ENCODE data around the gene PAGR1. TPM values are rescaled to one million over a fixed set of nuclear protein-coding genes. Genes with fewer than 3 reads are reported as not detected.

PAGR1 gene
- total and polyA plus RNA-seq, 10 of the 15 experiments (the other 5 are each of a cell fraction or from before 2014, with no cell fraction given), result 1.1 to 57.7 (median 23.4) TPM

DNA sequence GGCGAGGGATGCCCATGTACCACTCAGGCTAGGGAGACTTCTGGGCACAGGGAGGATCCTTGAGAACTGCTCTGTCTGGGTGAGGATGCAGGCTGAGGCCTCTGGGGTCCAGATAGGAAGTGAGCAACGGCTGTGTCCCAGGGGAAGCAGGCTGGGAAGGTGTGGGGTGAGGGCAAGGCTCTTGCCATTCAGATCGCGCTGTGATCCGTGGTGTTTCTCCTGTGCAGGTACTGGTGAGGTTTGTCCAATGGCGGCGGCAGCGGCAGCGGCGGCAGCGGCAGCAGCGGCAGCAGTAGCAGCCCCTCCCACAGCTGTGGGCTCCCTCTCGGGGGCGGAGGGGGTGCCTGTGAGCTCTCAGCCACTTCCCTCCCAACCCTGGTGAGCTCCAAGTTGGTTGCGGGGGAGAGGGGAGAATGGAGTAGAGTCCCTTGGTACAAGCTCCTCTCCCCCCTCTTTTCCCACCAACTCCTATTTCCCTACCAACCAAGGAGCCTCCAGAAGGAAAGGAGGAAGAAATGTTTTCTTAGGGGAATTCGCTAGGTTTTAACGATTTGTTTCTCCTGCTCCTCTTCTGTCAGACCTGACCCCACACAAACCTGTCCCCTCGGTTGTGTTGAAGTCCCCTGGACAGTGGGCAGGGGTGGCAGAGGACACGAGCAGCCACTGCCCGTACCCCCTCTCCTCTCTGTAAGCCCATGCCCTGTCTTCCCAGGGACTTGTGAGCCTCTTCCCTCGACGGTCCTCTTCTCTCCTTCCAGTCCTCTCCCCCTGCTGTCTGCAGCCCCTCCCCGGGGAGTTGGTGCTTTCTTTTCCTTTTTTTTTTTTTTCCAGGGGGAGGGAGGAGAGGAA, 5.9 kb upstream of the PAGR1 start:
- peaks cover 28% of the 10 kb centered on the region for H3K79me2 ChIP-seq (ENCODE audit: control insufficient read depth, insufficient read depth, low read length)
- CTCF ChIA-PET, result interaction anchor here (0.6 to 1.1 kb wide), 3 partner anchors 10 to 222 kb away, joined by 3 to 4 read pairs (median 3); partner anchors contain the start of gene MVP
- DNase-seq (ENCODE audit: low read depth, low spot score) (no peak), FAIRE-seq (no peak), ATAC-seq (no peak)
- no peak for TF ChIP-seq PAX5 (IDR thresholded peaks at IDR 0.05; ENCODE audit: borderline replicate concordance, low read depth, low read length)
- TF ChIP-seq, protein P1, sequence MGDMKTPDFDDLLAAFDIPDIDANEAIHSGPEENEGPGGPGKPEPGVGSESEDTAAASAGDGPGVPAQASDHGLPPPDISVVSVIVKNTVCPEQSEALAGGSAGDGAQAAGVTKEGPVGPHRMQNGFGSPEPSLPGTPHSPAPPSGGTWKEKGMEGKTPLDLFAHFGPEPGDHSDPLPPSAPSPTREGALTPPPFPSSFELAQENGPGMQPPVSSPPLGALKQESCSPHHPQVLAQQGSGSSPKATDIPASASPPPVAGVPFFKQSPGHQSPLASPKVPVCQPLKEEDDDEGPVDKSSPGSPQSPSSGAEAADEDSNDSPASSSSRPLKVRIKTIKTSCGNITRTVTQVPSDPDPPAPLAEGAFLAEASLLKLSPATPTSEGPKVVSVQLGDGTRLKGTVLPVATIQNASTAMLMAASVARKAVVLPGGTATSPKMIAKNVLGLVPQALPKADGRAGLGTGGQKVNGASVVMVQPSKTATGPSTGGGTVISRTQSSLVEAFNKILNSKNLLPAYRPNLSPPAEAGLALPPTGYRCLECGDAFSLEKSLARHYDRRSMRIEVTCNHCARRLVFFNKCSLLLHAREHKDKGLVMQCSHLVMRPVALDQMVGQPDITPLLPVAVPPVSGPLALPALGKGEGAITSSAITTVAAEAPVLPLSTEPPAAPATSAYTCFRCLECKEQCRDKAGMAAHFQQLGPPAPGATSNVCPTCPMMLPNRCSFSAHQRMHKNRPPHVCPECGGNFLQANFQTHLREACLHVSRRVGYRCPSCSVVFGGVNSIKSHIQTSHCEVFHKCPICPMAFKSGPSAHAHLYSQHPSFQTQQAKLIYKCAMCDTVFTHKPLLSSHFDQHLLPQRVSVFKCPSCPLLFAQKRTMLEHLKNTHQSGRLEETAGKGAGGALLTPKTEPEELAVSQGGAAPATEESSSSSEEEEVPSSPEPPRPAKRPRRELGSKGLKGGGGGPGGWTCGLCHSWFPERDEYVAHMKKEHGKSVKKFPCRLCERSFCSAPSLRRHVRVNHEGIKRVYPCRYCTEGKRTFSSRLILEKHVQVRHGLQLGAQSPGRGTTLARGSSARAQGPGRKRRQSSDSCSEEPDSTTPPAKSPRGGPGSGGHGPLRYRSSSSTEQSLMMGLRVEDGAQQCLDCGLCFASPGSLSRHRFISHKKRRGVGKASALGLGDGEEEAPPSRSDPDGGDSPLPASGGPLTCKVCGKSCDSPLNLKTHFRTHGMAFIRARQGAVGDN (IDR thresholded peaks at IDR 0.05), result no peak
- peak; percentile 20; the same call in 1 of the 2 replicates for TF ChIP-seq IKZF1 (conservative IDR thresholded peaks at IDR 0.05)
- TF ChIP-seq, protein P2, sequence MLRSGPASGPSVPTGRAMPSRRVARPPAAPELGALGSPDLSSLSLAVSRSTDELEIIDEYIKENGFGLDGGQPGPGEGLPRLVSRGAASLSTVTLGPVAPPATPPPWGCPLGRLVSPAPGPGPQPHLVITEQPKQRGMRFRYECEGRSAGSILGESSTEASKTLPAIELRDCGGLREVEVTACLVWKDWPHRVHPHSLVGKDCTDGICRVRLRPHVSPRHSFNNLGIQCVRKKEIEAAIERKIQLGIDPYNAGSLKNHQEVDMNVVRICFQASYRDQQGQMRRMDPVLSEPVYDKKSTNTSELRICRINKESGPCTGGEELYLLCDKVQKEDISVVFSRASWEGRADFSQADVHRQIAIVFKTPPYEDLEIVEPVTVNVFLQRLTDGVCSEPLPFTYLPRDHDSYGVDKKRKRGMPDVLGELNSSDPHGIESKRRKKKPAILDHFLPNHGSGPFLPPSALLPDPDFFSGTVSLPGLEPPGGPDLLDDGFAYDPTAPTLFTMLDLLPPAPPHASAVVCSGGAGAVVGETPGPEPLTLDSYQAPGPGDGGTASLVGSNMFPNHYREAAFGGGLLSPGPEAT (IDR thresholded peaks at IDR 0.05; ENCODE audit: low read depth), result no peak
- no peak for TF ChIP-seq KAT2A (conservative IDR thresholded peaks at IDR 0.05; ENCODE audit: control insufficient read depth, low read depth, low read length)
- 0 out of 2 replicates have a peak, but pooled peaks have one; percentile 22 for TF ChIP-seq POLR2A (IDR thresholded peaks at IDR 0.05; ENCODE audit: low read depth, low read length)
- H3K27me3 ChIP-seq (replicated peaks in 1 of 2; ENCODE audit: control insufficient read depth in 2 of 2, insufficient read depth in 2 of 2, low read length in 1 of 2), result no peaks in the 10 kb centered on the region
- no TSS peak for BruUV-seq (replicated peaks)
- SMC1A ChIA-PET (ENCODE audit: uncharacterized antibody, unreplicated experiment), result interaction anchor here (1.4 to 2.1 kb wide), 3 partner anchors 12 to 78 kb away, joined by 4 to 5 read pairs (median 4); no protein-coding TSS in a partner anchor
- H3K36me3 ChIP-seq (ENCODE audit: control insufficient read depth in 2 of 2, insufficient read depth in 2 of 2, low read length in 1 of 2), result peaks cover 7 to 13% of the 10 kb centered on the region in 2 experiments; a peak in 2 of 4 replicates
- no peaks in the 10 kb centered on the region for H4K20me1 ChIP-seq (ENCODE audit: control insufficient read depth, insufficient read depth)
- H3K4me2 ChIP-seq (ENCODE audit: control insufficient read depth, insufficient read depth), result peak overlapping the region; percentile 99
- peak overlapping the region; percentile 1; the same call in 1 of the 2 replicates for H3K27ac ChIP-seq (ENCODE audit: control insufficient read depth, insufficient read depth)
- H3K4me3 ChIP-seq, result peak overlapping the region; percentile 85; the same call in 1 of the 2 replicates
- POLR2A ChIA-PET, result interaction anchor here (0.8 to 1.5 kb wide), 5 partner anchors 8 to 67 kb away, joined by 3 to 6 read pairs (median 4); partner anchors contain the start of genes KIF22 and MVP
- peaks cover 27% of the 10 kb centered on the region for H3K4me1 ChIP-seq (ENCODE audit: control insufficient read depth, insufficient read depth, low read length)
- in situ Hi-C loops (cut with MboI), result no loop called here
- RAD21 ChIA-PET (ENCODE audit: unreplicated experiment), result interaction anchor here (0.6 to 1.0 kb wide), 2 partner anchors 16 to 38 kb away, joined by 3 to 4 read pairs; no protein-coding TSS in a partner anchor
- 54% methylated on average over 23 of the region's 23 CpGs for WGBS (ENCODE audit: insufficient coverage, insufficient replicate concordance, low lambda C conversion rate, missing lambda C conversion rate)
- no peak overlapping the region for H2AFZ ChIP-seq (ENCODE audit: control insufficient read depth, low read depth, low read length)
- 0 out of 2 replicates have a peak overlapping the region, but pooled peaks have one; percentile 22 for H3K9ac ChIP-seq (ENCODE audit: control insufficient read depth, insufficient read depth, low read length)
- intact Hi-C loops (cut with micrococcal nuclease; ENCODE audit: unreplicated experiment), result loop anchor here (5.0 kb wide), 1 partner anchor 108 kb away; no protein-coding TSS in a partner anchor
- H3K9me3 ChIP-seq (replicated peaks; ENCODE audit: control insufficient read depth, insufficient read depth, low read length), result no peaks in the 10 kb centered on the region
